GM13976 (cell line): ENCODE results near the gene SLC12A3.

ENCODE experiments used
- DNase-seq: peaks from one replicate; pipeline ENCODE4 v3.0.0; 2012; ENCODE audit warnings: low spot score
- in situ Hi-C: fragments of 300-500 bp; cut with MboI; formaldehyde crosslinking; loops from one replicate; pipeline ENCODE4 v1.12.0; 2022; ENCODE audit warnings: low sequenced_read_pairs, mixed read lengths, inconsistent platforms; ENCODE audit not compliant: unreplicated experiment
- TF ChIP-seq, protein P1 (sequence below): IDR thresholded peaks from 2 replicates; pipeline ENCODE4 v1.5.1; 2012; ENCODE audit warnings: borderline replicate concordance, mild to moderate bottlenecking; ENCODE audit not compliant: insufficient read depth; ENCODE audit errors: extremely low read depth, missing control alignments, control extremely low read depth

SLC12A3 gene

GRCh38 chr16:56824804-56825203, 40.2 kb upstream of the SLC12A3 start:
- in situ Hi-C loops = no loop called here
- TF ChIP-seq, protein P1, sequence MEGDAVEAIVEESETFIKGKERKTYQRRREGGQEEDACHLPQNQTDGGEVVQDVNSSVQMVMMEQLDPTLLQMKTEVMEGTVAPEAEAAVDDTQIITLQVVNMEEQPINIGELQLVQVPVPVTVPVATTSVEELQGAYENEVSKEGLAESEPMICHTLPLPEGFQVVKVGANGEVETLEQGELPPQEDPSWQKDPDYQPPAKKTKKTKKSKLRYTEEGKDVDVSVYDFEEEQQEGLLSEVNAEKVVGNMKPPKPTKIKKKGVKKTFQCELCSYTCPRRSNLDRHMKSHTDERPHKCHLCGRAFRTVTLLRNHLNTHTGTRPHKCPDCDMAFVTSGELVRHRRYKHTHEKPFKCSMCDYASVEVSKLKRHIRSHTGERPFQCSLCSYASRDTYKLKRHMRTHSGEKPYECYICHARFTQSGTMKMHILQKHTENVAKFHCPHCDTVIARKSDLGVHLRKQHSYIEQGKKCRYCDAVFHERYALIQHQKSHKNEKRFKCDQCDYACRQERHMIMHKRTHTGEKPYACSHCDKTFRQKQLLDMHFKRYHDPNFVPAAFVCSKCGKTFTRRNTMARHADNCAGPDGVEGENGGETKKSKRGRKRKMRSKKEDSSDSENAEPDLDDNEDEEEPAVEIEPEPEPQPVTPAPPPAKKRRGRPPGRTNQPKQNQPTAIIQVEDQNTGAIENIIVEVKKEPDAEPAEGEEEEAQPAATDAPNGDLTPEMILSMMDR = no peak

GRCh38 chr16:56825826-56826225, 39.2 kb upstream of the SLC12A3 start:
- no peak for DNase-seq
- in situ Hi-C loops = no loop called here
- TF ChIP-seq, protein P1 = no peak

More at GRCh38 chr16:56824804-56825203, 40.2 kb upstream of the SLC12A3 start:
- DNase-seq = no peak

DNA sequence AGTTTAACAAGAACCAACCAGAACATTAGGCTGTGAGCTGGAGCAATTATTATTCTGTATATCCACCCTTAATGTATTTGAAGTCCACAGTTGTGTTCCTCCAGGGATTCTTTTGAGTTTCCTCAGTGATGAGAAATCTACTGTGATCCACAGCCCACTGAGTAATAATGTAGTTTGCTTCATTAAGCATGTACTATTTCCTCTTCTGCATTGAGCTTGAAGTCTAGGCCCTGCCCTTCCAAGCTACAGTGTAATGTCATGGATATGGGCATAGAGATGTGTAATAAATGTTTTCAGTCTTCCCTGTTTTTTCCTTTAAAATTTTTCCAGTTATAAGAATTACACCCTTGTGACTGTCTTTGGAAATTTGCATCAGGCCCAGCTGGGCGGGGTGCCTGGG, 36.4 kb upstream of the SLC12A3 start:
- no peak for DNase-seq
- TF ChIP-seq, protein P1 = no peak
- in situ Hi-C loops = no loop called here

DNA sequence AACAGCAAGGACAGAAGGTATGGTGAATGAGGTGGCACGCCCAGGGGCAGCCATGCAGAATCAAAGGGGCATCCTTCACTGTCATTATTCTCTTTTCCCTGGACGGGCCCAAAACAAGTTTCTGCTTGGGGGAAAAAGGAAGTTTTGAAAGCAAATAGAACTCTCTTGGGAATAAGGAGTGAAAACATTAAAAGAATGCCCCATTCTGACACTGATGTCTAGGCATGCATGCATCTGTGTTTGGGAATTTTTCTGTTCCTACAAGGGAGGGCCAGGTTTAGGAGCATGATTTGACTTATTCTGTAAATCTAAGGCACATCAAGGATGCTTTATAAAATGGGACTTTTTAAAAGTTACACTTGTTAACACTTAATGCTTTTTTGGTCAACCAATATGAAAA, 34.3 kb upstream of the SLC12A3 start:
- TF ChIP-seq, protein P1 = no peak
- no peak for DNase-seq
- in situ Hi-C loops = no loop called here

GRCh38 chr16:56832768-56833167, 32.2 kb upstream of the SLC12A3 start:
- DNase-seq = no peak
- in situ Hi-C loops = no loop called here
- TF ChIP-seq, protein P1 = no peak

- TF ChIP-seq, protein P1 = no peak
- in situ Hi-C loops = no loop called here
- DNase-seq = no peak
Measured at GRCh38 chr16:56833243-56833970, 31.6 kb upstream of the SLC12A3 start.
